ENCODE results near the gene EIF4E2.

GRCh38 chr2:232512602-232513001, 37.9 kb upstream of the EIF4E2 start:
- TF ChIP-seq CTCF (IDR thresholded peaks at IDR 0.05): no peak
- no peak for TF ChIP-seq POLR2A (IDR thresholded peaks at IDR 0.05)
